Right lobe of liver (tissue), 6 donors: ENCODE measurements around the gene TK2. TPM values are rescaled to one million over a fixed set of nuclear protein-coding genes. Genes with fewer than 3 reads are reported as not detected.

Source experiments
- ATAC-seq, 4 donors: fragments of 200-7000 bp; cut with Tn5 transposase; one replicate each; pipeline ENCODE4 v1.9.1; 2020; ENCODE audit warnings: mild to moderate bottlenecking in 4 of 4, moderate library complexity in 4 of 4
- DNase-seq, 3 donors: peaks; one replicate each; pipeline ENCODE4 v3.0.0-alpha.2; 2020
- H3K27ac ChIP-seq, 3 donors: fragments of 200-600 bp; one replicate each; pipeline ENCODE4 v1.8.0; 2022
- H3K27me3 ChIP-seq, 2 donors: fragments of 200-600 bp; one replicate each; pipeline ENCODE4 v1.8.0; 2022
- H3K36me3 ChIP-seq, 4 donors: fragments of 200-600 bp; sonication (generic) in 1 of 4; one replicate each; pipeline versions ENCODE4 v1.5.1 to v1.8.0; 2017 to 2022; ENCODE audit warnings: control low read depth in 1 of 4
- H3K4me1 ChIP-seq, 4 donors: fragments of 200-600 bp; sonication (generic) in 1 of 4; one replicate each; pipeline versions ENCODE4 v1.5.1 to v1.8.0; 2017 to 2022; ENCODE audit warnings: control low read depth in 1 of 4
- H3K4me3 ChIP-seq, 3 donors: fragments of 200-600 bp; one replicate each; pipeline ENCODE4 v1.8.0; 2022
- H3K9me3 ChIP-seq, 4 donors: fragments of 200-600 bp; sonication (generic) in 1 of 4; one replicate each; pipeline versions ENCODE4 v1.5.1 to v1.8.0; 2017 to 2022; ENCODE audit warnings: control low read depth in 1 of 4
- CTCF ChIP-seq, 4 donors: fragments of 200-600 bp in 3 of 4; fragments of 450-650 bp in 1 of 4; IDR thresholded peaks; one replicate each; pipeline versions ENCODE4 v1.5.1 to v1.8.0; 2016 to 2022; ENCODE audit warnings: antibody characterized with exemption in 4 of 4, mild to moderate bottlenecking in 2 of 4
- POLR2A ChIP-seq: fragments of 450-650 bp; IDR thresholded peaks from one replicate; pipeline ENCODE4 v1.6.1; 2017; ENCODE audit warnings: antibody characterized with exemption, mild to moderate bottlenecking
- WGBS: methylation state at CpG from one replicate; pipeline ENCODE4 v1.1.6; 2018; ENCODE audit warnings: low coverage, low lambda C conversion rate; ENCODE audit not compliant: insufficient coverage; ENCODE audit errors: missing lambda C conversion rate; 5-methylcytosine and 5-hydroxymethylcytosine counted together
- intact Hi-C, 2 donors: fragments of 100-400 bp; cut with DNase I; formaldehyde crosslinking; loops; one replicate each; pipeline versions ENCODE4 v1.11.2 to v1.14.1; 2022
- total RNA-seq, 6 experiments: library from RNA; depleted of rRNA in 2 of 6; stranded (reverse); fragments of >200 nt in 2 of 6; fragmentation: NEBNext Ultra II Directional in 3 of 6; extraction: Animal tissue kit (Norgen Biotek cat#: 25700) in 3 of 6; gene quantifications; one replicate each; pipeline versions ENCODE4 v1.1.0 to v1.2.4, GENCODE V29; 2016 to 2023
- donor health status: DM: no; HTN: yes; CAD: no.
- donor health status: DM: no; HTN: no; CAD: no.
- donor health status: DM: no; HTN: no; CAD: no.
- donor health status: DM: no; HTN: yes; CAD: no.
- donor health status: DM: no; HTN: yes; CAD: no.

Gene TK2
- total RNA-seq, 6 experiments from 2014 or later: 25.8 to 41.7 (median 33.6) TPM

DNA sequence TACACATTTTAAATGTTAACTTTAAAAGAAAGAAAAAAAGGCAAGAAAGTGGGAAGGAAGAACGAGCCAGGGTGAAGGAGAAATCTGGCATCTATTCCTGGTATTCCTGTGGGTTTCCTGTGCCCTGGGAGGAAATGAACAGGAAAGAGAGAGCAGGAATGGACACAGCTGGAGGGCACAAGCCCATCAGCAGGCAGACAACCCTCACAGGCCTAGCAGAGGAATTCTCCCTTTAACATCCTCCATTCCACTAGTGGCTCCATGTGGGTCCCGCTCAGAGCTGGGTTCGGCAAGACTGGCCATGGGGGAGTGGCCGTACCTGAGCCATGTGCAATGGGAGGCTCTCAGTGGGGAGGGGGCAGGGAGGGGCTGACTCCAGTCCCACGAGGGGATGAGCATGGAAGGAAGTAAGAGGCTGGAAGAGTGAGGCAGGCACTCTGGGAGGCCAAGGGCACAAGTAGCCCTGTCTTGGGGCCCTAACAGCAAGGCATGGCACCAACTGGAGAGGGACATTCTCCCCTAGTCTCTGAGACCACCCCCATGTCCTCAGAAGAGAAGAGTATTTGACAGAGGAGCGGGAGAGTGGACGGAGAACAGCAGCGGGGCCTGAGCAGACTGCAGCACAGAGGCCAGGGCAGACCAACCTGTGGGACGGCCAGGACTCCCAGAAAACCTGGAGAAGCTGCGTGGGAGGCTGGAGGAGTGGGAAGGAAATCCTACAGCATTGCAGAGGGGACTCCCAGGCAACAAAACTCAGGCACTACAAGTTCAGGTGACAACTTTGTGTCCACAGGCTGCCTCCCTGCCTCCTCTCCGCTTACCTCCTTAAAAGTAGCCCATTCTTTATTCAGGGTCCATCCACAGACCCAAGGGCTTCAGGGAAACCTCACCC, 30.2 kb downstream of the TK2 start:
- intact Hi-C loops: no loop called here
- peak overlapping the region; percentile 68 to 99 (median 99) for H3K27ac ChIP-seq
- 89% methylated on average over 5 of the region's 11 CpGs for WGBS

DNA sequence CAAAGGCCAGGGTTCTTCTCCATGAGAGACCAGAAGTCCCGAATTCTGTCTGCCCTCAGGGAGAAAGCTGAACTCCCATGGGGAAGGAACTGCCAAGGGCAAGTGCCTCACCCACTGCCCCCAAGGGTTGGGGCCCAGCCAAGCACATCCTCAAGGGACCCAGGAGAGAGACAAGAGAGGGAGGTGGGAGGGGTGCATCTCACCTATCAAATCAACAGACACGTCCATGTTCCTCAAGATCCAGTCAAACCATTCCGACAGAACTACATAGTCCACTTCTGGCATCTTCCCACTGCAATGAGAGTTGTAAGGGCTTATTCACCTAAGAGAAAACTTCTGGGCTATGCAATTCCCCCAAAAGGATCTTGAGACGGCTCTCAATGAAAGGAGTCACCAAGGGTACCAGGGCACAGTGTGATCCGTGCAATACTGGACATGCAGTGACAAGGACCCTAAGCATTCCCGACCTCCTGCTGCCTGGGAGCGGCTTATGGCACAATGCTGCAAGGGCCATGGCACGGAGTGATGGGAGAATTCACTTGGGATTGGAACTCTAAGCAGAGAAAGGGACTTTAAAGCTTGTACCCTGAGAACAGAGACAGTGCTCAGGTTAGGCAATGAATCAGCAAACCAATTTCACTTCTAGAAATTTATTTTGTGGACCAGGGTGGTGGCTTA, 32.2 kb downstream of the TK2 start:
- ATAC-seq (no peak), DNase-seq (peak in 1 of 3 donors; percentile 60)
- H3K4me1 ChIP-seq: peaks cover 0 to 65% (median 36%) of the 10 kb centered on the region in 4 donors
- intact Hi-C loops: no loop called here
- H3K36me3 ChIP-seq: no peaks in the 10 kb centered on the region
- WGBS: 48% methylated on average over 8 of the region's 8 CpGs
- H3K4me3 ChIP-seq: peak overlapping the region; percentile 12 to 49 (median 40)
- no peaks in the 10 kb centered on the region for H3K9me3 ChIP-seq
- peak overlapping the region; percentile 95 to 99 (median 99) for H3K27ac ChIP-seq
- TF ChIP-seq POLR2A: no peak
- TF ChIP-seq CTCF (IDR thresholded peaks at IDR 0.05): no peak
- H3K27me3 ChIP-seq: no peaks in the 10 kb centered on the region

More for the DNA sequence above, 30.2 kb downstream of the TK2 start:
- DNase-seq (peak in 1 of 3 donors; percentile 46), ATAC-seq (no peak)
- H3K27me3 ChIP-seq: no peaks in the 10 kb centered on the region
- no peak overlapping the region for H3K4me3 ChIP-seq
- TF ChIP-seq POLR2A (no peak), CTCF (IDR thresholded peaks at IDR 0.05) (no peak)
- H3K36me3 ChIP-seq: no peaks in the 10 kb centered on the region
- peaks cover 0 to 63% (median 28%) of the 10 kb centered on the region in 4 donors for H3K4me1 ChIP-seq
- H3K9me3 ChIP-seq: no peaks in the 10 kb centered on the region

- peak; percentile 96 to 99 (median 98) for DNase-seq
- H3K27ac ChIP-seq: peak overlapping the region; percentile 95 to 99 (median 99)
- no peaks in the 10 kb centered on the region for H3K36me3 ChIP-seq
- TF ChIP-seq POLR2A (peak; percentile 90), CTCF (IDR thresholded peaks at IDR 0.05) (no peak)
- no peaks in the 10 kb centered on the region for H3K27me3 ChIP-seq
- peaks cover 0 to 73% (median 42%) of the 10 kb centered on the region in 4 donors for H3K4me1 ChIP-seq
- WGBS: under 1% methylated on average over 15 of the region's 15 CpGs
- intact Hi-C loops: no loop called here
- peak overlapping the region; percentile 12 to 49 (median 40) for H3K4me3 ChIP-seq
- peak; percentile 79 to 92 (median 86) for ATAC-seq
- no peaks in the 10 kb centered on the region for H3K9me3 ChIP-seq
Observed at GRCh38 chr16:66516808-66517585, 32.9 kb downstream of the TK2 start.

GRCh38 chr16:66516509-66516807, 33.5 kb downstream of the TK2 start:
- Histone ChIP-seq H3K4me3 (no peak overlapping the region), H3K27me3 (no peaks in the 10 kb centered on the region), H3K4me1 (peaks cover 2 to 74% (median 44%) of the 10 kb centered on the region in 4 donors), H3K36me3 (no peaks in the 10 kb centered on the region), H3K9me3 (no peaks in the 10 kb centered on the region), H3K27ac (peak overlapping the region; percentile 82 to 99 (median 83))
- no peak for DNase-seq
- intact Hi-C loops: no loop called here
- TF ChIP-seq CTCF (IDR thresholded peaks at IDR 0.05): no peak
- no peak for TF ChIP-seq POLR2A
- WGBS: 0% methylated on average over 2 of the region's 8 CpGs
- ATAC-seq: peak in 1 of 4 donors; percentile 84
